Fibroblast of mammary gland (primary cell): ENCODE data around the gene NXNL1.

Source experiments
- DNase-seq: peaks from one replicate; pipeline ENCODE4 v3.0.0-alpha.2; 2010; ENCODE audit warnings: low read depth
- H3K4me3 ChIP-seq: 2 replicates; pipeline ENCODE4 v1.5.1; 2011; ENCODE audit warnings: low read depth, mild to moderate bottlenecking, low read length, moderate library complexity; ENCODE audit not compliant: control insufficient read depth
- CTCF ChIP-seq: conservative IDR thresholded peaks from 2 replicates; pipeline ENCODE4 v1.5.1; 2011; ENCODE audit warnings: low read depth, low read length, inconsistent platforms; ENCODE audit not compliant: control insufficient read depth, insufficient read depth

NXNL1 gene

GRCh38 chr19:17473041-17473440 is 12.3 kb upstream of the NXNL1 start:
- peak; percentile 87 for DNase-seq
- H3K4me3 ChIP-seq: no peak overlapping the region
- TF ChIP-seq CTCF: no peak

- no peak for TF ChIP-seq CTCF
- H3K4me3 ChIP-seq: peak overlapping the region; percentile 69
- no peak for DNase-seq
These were observed 10.8 kb upstream of the NXNL1 start for GRCh38 chr19:17471410-17472125.

GRCh38 chr19:17470068-17470841 is 9.5 kb upstream of the NXNL1 start, which contains the start of gene SLC27A1:
Gene SLC27A1 (plus strand): TSS chr19:17470524. CDS start chr19:17470541, 17 bp downstream.
- H3K4me3 ChIP-seq: peak within 1 kb of the TSS; percentile 69
- no peak for TF ChIP-seq CTCF
- peak; percentile 98 for DNase-seq

GRCh38 chr19:17469481-17470067 is 8.8 kb upstream of the NXNL1 start:
- no peak for TF ChIP-seq CTCF
- peak overlapping the region; percentile 69 for H3K4me3 ChIP-seq
- DNase-seq: peak; percentile 92

GRCh38 chr19:17469092-17469480 is 8.4 kb upstream of the NXNL1 start:
- TF ChIP-seq CTCF: no peak
- DNase-seq: no peak
- peak overlapping the region; percentile 69 for H3K4me3 ChIP-seq

GRCh38 chr19:17468302-17469091 is 7.8 kb upstream of the NXNL1 start:
- no peak for TF ChIP-seq CTCF
- peak overlapping the region; percentile 69 for H3K4me3 ChIP-seq
- DNase-seq: no peak
